ENCODE measurements around the gene VSTM2L.

GRCh38 chr20:37956107-37956585 lies 53.2 kb downstream of the VSTM2L start:
- TF ChIP-seq POLR2A (IDR thresholded peaks at IDR 0.05): no peak
- no peak for TF ChIP-seq CTCF (IDR thresholded peaks at IDR 0.05)
- TF ChIP-seq EP300 (IDR thresholded peaks at IDR 0.05): no peak
